ENCODE results near the gene AFAP1L2. TPM values are rescaled to one million over a fixed set of nuclear protein-coding genes. Genes with fewer than 3 reads are reported as not detected.

Gene AFAP1L2
- total RNA-seq, 1 donor = 0.18 TPM

- TF ChIP-seq CTCF (IDR thresholded peaks at IDR 0.05; ENCODE audit: insufficient read depth, low read length) = no peak
- no peak overlapping the region for H3K4me3 ChIP-seq (ENCODE audit: low read depth, low read length)
- DNase-seq (ENCODE audit: low read depth) = no peak
Observed at GRCh38 chr10:114297136-114297705, 107.1 kb downstream of the AFAP1L2 start.

GRCh38 chr10:114295393-114295792 is 108.9 kb downstream of the AFAP1L2 start:
- H3K4me3 ChIP-seq (ENCODE audit: low read depth, low read length) = no peak overlapping the region
- no peak for DNase-seq (ENCODE audit: low read depth)
- no peak for TF ChIP-seq CTCF (IDR thresholded peaks at IDR 0.05; ENCODE audit: insufficient read depth, low read length)

- no peak overlapping the region for H3K4me3 ChIP-seq (ENCODE audit: low read depth, low read length)
- no peak for DNase-seq (ENCODE audit: low read depth)
- TF ChIP-seq CTCF (IDR thresholded peaks at IDR 0.05; ENCODE audit: insufficient read depth, low read length) = no peak
Observed at GRCh38 chr10:114294549-114294948, 109.8 kb downstream of the AFAP1L2 start.

GRCh38 chr10:114293075-114293474 is 111.2 kb downstream of the AFAP1L2 start:
- DNase-seq (ENCODE audit: low read depth) = no peak
- no peak for TF ChIP-seq CTCF (IDR thresholded peaks at IDR 0.05; ENCODE audit: insufficient read depth, low read length)
- H3K4me3 ChIP-seq (ENCODE audit: low read depth, low read length) = no peak overlapping the region

GRCh38 chr10:114291516-114291915 is 112.8 kb downstream of the AFAP1L2 start:
- no peak overlapping the region for H3K4me3 ChIP-seq (ENCODE audit: low read depth, low read length)
- no peak for TF ChIP-seq CTCF (IDR thresholded peaks at IDR 0.05; ENCODE audit: insufficient read depth, low read length)
- DNase-seq (ENCODE audit: low read depth) = no peak

- no peak for DNase-seq (ENCODE audit: low read depth)
- no peak for TF ChIP-seq CTCF (IDR thresholded peaks at IDR 0.05; ENCODE audit: insufficient read depth, low read length)
Observed at GRCh38 chr10:114291076-114291475, 113.2 kb downstream of the AFAP1L2 start.

GRCh38 chr10:114290038-114290437 is 114.3 kb downstream of the AFAP1L2 start:
- no peak overlapping the region for H3K4me3 ChIP-seq (ENCODE audit: low read depth, low read length)
- no peak for DNase-seq (ENCODE audit: low read depth)
- no peak for TF ChIP-seq CTCF (IDR thresholded peaks at IDR 0.05; ENCODE audit: insufficient read depth, low read length)

More at GRCh38 chr10:114291076-114291475, 113.2 kb downstream of the AFAP1L2 start:
- H3K4me3 ChIP-seq (ENCODE audit: low read depth, low read length) = no peak overlapping the region
